ENCODE measurements around the gene IMPA2.

DNA sequence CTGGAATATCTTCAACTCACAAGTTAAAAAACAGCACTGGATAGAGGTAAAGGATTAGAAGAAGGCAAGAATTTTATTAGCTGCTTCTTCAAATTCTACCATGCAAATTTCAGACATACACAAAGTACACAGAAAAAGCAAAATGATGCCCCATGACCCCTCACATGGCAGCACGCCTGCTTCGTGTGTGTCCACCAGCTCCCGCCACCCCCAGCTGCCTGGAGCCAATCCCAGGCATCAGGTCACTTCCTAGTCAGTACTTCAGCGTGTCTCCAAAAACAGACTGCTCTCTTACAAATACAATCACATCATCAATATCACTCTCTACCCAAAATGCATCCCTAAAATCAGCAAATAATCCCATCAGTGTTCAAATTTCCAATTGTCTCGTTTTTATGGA lies 35.8 kb downstream of the IMPA2 start:
- no peak for TF ChIP-seq POLR2AphosphoS5 (IDR thresholded peaks at IDR 0.05)
- TF ChIP-seq, protein P1, sequence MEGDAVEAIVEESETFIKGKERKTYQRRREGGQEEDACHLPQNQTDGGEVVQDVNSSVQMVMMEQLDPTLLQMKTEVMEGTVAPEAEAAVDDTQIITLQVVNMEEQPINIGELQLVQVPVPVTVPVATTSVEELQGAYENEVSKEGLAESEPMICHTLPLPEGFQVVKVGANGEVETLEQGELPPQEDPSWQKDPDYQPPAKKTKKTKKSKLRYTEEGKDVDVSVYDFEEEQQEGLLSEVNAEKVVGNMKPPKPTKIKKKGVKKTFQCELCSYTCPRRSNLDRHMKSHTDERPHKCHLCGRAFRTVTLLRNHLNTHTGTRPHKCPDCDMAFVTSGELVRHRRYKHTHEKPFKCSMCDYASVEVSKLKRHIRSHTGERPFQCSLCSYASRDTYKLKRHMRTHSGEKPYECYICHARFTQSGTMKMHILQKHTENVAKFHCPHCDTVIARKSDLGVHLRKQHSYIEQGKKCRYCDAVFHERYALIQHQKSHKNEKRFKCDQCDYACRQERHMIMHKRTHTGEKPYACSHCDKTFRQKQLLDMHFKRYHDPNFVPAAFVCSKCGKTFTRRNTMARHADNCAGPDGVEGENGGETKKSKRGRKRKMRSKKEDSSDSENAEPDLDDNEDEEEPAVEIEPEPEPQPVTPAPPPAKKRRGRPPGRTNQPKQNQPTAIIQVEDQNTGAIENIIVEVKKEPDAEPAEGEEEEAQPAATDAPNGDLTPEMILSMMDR (IDR thresholded peaks at IDR 0.05) = no peak

Measured in gastroesophageal sphincter (tissue), 3 donors.